ENCODE measurements around the gene CIPC.

Gene CIPC

GRCh38 chr14:77103475-77103874 lies 5.4 kb downstream of the CIPC start:
- DNase-seq (ENCODE audit: low read depth in 2 of 2), result no peak

DNA sequence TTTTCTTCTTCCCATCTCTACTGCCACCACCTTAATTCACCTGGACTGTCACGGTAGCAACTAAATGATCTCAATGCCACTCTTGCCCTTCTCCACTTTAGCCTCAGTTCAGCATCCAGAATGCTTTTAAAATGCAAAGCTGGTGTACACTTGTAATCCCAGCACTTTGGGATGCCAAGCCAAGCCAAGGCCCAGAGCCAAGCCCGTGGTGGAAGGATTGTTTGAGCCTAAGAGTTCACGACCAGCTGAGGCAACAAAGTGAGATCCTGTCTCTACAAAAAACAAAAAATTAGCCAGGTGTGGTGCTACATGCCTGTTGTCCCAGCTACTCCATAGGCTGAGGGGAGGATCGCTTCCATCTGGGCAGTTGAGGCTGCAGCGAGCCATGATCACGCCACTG lies 5.9 kb downstream of the CIPC start:
- DNase-seq (ENCODE audit: low read depth in 2 of 2), result no peak

DNA sequence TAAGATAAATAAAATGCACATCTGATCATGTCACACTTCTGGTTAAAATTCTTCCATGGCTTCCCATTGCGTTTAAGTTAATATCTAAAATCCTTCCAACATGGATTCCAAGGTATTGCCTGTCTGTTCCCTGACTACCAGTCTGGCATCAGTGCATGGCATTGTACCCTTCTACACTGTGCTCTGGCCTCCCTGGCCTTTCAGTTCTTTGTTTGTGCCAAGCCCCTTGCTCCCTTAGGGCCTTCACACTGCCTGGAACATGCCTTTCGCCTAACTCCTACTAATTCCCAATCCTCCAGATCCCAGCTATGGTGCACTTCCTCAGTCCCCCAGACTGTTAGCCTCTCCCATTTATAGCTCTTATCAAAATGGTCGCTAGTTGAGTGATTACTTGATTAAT lies 6.3 kb downstream of the CIPC start:
- no peak for DNase-seq (ENCODE audit: low read depth in 2 of 2)

DNA sequence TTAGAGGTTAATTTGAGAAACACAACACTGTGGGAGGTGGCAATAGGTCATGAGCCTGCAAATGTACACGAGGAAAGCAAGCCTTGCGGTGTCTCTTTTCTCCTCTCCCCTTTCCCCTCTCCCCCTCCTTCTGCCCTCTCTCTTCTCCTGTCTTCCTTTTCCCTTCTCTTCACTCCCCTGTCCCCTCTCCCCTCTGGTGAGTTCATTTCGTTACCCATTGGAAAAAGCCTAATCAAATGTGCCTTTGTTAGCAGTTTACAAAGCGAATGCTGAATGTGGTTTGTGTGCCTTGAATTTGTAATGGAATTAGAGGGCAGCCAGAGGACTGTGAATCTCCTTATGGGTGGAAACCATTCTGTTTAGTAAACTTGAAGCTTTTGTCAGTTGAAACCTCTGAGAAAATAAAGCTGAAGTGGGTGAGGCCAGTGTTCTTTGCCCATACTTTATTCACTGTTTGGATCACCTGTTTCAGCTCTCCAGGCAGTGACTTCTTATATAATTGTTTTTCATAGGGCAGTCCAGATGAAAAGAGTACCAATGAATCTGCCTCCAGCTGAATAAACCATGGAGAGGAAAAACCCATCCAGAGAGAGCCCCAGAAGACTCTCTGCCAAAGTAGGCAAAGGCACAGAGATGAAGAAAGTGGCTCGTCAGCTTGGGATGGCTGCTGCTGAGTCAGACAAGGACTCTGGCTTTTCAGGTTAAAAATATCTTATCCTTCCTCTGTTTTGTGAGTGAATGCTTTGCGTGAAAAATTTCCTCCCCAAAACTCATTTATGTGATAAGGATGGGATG lies 7.3 kb downstream of the CIPC start:
- DNase-seq (ENCODE audit: low read depth in 2 of 2), result no peak

DNA sequence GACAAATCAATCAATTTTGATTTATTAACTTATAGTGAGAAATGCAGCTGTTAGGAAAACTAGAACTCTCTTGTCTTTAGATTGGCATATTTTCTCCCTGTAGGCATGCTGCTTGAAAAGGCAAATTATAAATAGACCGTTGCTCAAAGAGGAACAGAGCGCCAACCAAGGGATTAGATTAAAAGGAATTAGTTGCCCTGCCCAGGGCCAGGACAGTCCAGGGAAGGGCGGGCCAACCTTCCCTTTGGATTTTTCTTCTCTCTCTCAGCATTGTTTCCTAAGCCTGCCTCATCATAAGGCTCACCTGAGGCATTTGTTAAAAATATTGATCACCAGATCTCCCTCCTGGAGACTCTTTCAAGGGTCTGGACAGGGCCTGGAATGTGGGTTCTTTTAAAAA lies 8.6 kb downstream of the CIPC start:
- DNase-seq (ENCODE audit: low read depth in 2 of 2), result no peak

DNA sequence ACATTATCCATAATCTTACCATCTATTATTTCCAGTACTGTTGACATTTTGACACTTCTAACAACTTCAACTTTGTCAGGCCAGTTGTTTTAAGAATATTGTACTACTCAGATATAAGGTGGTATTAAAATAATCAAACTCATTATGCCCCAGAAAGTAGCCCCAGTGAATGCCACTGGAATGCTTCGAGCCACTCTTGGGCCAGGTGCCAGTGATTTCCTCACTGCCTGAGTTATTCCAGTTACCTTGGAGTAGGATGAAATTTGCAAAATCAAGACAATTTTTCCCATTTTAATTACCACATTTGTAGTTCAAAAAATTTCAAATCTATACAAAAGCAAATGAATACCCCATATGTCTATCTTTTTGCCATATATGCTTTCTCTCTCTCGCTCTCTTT lies 9.2 kb downstream of the CIPC start:
- no peak for DNase-seq (ENCODE audit: low read depth in 2 of 2)

- no peak for DNase-seq (ENCODE audit: low read depth in 2 of 2)
Measured at GRCh38 chr14:77108753-77109152, 10.7 kb downstream of the CIPC start.

DNA sequence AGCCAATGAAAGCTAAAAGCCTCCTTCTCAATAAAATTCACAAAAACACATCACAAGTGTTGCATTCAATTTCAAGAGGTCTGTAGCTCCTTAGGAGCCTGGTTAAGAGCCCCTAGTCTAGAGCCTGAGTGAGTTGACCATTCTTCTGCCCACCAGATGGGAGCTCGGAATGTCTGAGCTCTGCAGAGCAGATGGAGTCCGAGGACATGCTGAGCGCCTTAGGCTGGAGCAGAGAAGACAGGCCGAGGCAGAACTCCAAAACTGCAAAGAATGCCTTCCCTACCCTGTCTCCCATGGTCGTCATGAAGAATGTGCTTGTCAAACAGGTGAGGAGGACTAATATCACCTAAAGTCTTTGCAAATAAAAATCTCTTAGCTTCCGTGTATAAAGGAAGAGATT lies 11.6 kb downstream of the CIPC start:
- DNase-seq (ENCODE audit: low read depth in 2 of 2), result no peak

DNA sequence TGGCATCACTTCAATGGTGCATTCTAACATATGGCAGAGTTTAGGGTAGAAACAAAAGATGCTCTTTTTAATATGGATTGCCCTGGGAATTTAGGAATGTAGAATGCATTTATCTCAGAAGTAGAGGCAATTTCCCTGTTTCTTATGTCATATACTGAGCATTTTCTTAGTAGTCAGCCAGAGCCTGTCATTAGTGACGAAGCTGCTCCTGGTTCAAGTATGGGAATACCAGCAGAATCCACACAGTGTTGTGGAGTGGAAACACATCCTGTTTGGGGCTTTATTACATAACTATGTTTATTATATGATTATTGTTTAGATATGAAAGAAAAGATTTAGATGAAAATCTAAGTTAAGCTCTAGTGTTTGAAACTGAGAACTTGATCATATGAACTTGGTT lies 12.2 kb downstream of the CIPC start:
- no peak for DNase-seq (ENCODE audit: low read depth in 2 of 2)

GRCh38 chr14:77111021-77111420 lies 13.0 kb downstream of the CIPC start:
- DNase-seq (ENCODE audit: low read depth in 2 of 2), result no peak

- DNase-seq (ENCODE audit: low read depth in 2 of 2), result no peak
Measured at GRCh38 chr14:77113644-77114043, 15.6 kb downstream of the CIPC start.

DNA sequence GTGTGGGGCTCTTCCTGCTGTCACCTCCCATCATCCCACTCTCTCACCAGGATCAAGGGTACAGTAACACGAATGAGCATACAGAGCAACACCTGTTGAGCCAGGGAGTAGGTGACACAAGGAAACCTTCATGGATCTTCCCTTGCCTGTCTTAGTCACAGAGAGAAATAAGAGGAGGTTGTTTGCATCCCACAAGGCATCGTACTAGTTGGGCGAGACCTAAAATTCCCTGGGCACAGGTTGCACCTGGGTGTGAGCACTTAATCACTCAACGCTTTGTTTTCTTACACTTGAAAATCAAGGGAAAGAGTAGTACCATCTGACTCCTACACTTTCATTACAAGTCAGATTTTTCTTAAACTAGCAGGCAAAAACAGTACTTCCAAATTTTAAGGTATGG lies 16.6 kb downstream of the CIPC start:
- no peak for DNase-seq (ENCODE audit: low read depth in 2 of 2)

DNA sequence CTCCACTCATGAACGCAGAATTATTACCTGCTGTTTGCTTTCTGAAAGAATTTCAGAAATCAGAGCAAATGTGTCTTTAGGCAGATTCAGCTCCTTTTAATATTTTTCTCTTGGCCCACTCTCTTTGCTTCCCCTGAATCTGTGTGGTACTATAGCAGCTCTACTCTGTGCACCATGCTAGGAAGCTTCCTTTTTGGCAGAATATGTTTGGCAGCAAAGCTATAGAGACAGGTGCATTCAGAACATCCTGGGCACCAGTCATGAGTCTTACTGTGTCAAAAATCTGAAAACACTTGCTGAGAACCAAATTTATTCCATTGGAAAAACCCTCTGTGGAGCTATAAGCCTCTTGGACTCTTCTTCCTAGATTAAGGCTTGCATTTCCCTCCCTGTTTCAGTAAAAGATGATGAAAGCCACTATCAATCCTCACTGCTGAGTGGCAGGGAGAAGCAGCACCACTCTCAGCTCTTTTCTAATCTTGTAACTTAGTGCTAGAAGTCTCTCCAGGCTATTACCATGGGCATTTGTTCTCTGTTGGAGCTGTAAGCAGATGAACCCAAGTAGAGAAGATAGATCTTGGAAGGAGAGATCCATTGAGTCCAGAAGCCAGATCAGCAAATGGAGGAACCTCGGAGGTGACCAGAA lies 18.2 kb downstream of the CIPC start:
- DNase-seq (ENCODE audit: low read depth in 2 of 2), result no peak

DNA sequence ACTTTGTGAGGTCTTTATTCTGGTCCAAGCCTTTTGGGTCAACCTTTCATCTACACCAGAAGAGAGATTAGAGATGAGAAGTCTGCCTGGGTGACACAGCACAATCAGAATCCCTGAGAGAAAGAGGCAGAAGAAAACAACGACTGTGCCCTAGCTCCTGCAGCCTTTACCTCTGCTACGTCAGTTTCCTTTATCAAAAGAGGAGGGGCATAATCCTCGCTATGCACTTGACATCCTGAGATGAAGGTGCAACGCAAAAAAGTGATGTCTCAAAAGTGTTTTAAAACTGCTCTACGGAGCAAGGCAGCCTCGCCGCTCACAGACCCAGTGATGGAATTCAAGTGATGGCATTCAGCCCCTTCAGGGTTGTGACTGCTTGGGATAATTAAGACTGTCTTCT lies 21.8 kb downstream of the CIPC start:
- no peak for DNase-seq (ENCODE audit: low read depth in 2 of 2)

GRCh38 chr14:77120771-77121743 lies 23.0 kb downstream of the CIPC start:
- DNase-seq (ENCODE audit: low read depth in 2 of 2), result no peak

- DNase-seq (ENCODE audit: low read depth in 2 of 2), result no peak
Measured at GRCh38 chr14:77122526-77123125, 24.6 kb downstream of the CIPC start.

GRCh38 chr14:77123381-77124325 lies 25.6 kb downstream of the CIPC start:
- no peak for DNase-seq (ENCODE audit: low read depth in 2 of 2)

DNA sequence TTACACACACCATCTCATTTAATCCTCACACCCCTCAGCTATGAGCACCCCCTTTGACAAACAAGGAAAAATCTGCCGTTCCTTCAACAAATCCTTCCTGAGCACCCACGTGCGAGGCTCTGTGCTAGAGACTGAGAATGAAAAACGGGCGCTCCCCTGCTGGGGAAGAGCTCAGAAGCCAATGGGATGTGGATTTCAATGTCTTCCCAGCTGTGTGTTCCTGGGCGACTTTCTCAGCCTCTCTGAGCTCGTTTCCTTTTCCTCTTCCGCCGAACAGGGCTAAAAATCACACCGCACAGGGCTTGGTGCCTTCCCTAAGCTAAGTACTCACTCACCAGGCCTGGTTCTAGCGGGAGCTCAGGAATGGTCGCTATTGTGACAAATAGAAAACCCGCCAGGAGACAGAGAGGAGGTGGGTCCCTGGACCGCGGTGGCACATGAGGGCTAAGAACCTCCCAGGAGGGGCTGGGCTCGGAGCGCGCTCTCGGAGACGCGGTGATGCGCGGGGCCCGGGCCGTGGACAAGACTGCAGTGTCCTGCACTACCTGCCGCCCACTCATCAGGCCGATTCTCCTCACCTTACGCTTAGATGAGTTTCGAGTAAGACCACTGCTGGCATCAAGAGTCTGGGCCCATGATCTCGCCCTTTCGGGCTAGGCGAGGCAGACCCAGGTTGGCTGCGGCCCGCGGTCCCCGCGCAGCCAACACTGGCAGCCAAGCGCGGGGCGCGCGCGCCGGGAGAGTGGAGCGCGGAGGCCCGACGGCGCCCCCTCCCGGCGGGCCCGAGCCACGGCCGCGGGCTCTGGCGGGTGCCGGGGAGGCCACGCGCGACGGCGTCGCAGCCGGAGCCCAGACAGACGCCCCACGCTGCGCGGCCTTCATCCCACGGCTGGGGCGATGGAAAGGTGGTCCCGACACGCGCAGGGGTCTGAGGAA lies 26.6 kb downstream of the CIPC start:
- peak in 1 of 2 donors; percentile 57 for DNase-seq (ENCODE audit: low read depth in 2 of 2)

- DNase-seq (ENCODE audit: low read depth in 2 of 2), result no peak
Measured at GRCh38 chr14:77125281-77125801, 27.3 kb downstream of the CIPC start.

All from stimulated activated CD4-positive, alpha-beta T cell treated with anti-CD3 and anti-CD28 coated beads, Interleukin-15, amount 100 ng/mL, for 48 hours (primary cell).